ENCODE data around the gene RABL2A.
"Not testable (repeated sequence)": the region's sequence is repeated elsewhere in the genome, so short reads cannot be mapped to it uniquely, and the experiment has no call there.

The RABL2A gene

GRCh38 chr2:113621002-113621401, 6.1 kb upstream of the RABL2A start:
- DNase-seq, result not testable (repeated sequence)

DNA sequence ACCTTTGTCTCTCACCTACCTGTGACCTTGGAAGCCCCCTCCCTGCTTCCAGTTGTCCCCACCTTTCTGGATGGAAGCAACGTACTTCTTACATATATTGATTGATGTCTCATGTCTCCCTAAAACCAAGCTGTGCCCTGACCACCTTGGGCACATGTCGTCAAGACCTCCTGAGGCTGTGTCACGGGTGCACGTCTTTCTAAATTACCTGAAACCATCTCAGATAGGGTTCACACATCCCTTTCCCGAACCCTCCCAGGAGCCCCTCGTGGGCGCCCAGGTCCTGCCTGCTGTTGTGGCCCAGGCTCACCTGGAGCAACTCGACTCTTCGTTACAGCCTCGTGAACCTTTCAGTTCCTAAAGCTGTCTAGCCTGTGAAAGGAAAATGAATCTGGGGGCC, 1.2 kb upstream of the RABL2A start:
- DNase-seq, result not testable (repeated sequence)

- not testable (repeated sequence) for DNase-seq
These were observed 5.8 kb downstream of the RABL2A start for GRCh38 chr2:113632849-113633345.

GRCh38 chr2:113635358-113635757, 8.3 kb downstream of the RABL2A start:
- DNase-seq, result not testable (repeated sequence)

DNA sequence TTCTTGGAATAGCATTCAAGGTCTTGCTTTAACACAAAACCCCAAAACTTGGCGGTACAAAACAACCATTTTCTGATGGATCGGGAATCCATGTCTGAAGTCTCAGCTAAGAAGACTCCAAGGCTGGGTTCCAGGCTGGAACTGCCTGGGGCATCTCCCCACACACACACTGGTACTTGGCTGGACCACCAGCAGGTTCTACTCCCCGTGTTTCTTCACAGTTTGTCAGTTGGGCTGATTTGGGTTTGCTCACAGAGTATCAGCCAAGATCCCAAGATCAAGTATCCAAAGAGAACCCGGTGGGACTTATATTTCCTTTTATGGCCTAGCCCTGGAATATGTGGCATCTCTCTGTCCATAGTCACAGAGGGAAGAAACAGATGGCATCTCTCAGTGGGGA, 9.2 kb downstream of the RABL2A start:
- DNase-seq, result not testable (repeated sequence)

- not testable (repeated sequence) for DNase-seq
These were observed 11.0 kb downstream of the RABL2A start for GRCh38 chr2:113638084-113638483.

DNA sequence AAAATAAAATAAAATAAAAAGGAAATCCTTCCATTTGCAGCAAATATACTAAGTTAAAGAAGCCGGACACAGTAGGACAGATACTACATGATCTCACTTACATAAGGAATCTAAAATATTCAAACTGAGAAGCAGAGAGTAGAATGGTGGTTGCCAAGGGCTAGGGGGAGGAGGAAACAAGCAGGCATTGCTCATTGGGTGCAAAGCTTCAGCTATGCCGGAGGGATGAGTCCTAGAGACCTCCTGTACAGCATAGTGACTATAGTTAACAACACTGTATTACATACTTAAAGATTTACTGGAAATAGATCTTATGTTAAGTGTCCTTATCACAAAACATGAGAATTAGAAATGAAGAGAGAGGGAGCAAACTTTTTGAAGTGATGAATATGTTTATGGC, 19.2 kb downstream of the RABL2A start:
- not testable (repeated sequence) for DNase-seq

GRCh38 chr2:113650834-113651815, 24.1 kb downstream of the RABL2A start:
- DNase-seq, result not testable (repeated sequence)

DNA sequence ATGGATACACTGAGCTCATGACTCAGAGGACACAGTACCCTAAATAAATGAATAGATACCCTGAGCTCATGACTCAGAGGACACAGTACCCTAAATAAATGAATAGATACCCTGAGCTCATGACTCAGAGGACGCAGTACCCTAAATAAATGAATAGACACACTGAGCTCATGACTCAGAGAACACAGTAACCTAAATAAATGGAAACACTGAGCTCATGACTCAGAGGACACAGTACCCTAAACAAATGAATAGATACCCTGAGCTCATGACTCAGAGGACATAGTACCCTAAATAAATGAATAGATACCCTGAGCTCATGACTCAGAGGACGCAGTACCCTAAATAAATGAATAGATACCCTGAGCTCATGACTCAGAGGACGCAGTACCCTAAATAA, 25.5 kb downstream of the RABL2A start:
- DNase-seq, result not testable (repeated sequence)

GRCh38 chr2:113656031-113656624, 29.1 kb downstream of the RABL2A start:
- DNase-seq, result not testable (repeated sequence)

GRCh38 chr2:113657735-113658134, 30.7 kb downstream of the RABL2A start:
- not testable (repeated sequence) for DNase-seq

- DNase-seq, result not testable (repeated sequence)
These were observed 36.4 kb downstream of the RABL2A start for GRCh38 chr2:113663285-113664060.

- DNase-seq, result not testable (repeated sequence)
These were observed 37.9 kb downstream of the RABL2A start for GRCh38 chr2:113664761-113665533.

DNA sequence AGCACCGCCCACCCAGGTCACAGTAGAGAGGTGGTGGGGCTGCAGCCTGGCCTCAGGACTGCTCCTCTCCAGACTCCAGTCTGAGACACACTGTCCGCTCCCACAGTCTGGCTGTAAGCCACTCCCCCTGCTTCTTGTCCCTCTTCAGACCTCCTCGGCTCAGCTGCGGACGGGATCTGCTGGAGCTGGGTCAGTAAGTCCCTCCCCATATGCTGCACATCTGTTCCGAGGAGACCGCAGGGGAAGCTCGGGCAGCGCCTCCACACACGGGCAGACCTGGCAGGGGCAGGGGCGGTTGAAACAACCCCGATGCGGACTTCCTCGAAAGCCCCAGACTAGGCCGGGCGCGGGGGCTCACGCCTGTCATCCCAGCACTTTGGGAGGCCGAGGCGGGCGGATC, 41.9 kb downstream of the RABL2A start:
- DNase-seq, result not testable (repeated sequence)

DNA sequence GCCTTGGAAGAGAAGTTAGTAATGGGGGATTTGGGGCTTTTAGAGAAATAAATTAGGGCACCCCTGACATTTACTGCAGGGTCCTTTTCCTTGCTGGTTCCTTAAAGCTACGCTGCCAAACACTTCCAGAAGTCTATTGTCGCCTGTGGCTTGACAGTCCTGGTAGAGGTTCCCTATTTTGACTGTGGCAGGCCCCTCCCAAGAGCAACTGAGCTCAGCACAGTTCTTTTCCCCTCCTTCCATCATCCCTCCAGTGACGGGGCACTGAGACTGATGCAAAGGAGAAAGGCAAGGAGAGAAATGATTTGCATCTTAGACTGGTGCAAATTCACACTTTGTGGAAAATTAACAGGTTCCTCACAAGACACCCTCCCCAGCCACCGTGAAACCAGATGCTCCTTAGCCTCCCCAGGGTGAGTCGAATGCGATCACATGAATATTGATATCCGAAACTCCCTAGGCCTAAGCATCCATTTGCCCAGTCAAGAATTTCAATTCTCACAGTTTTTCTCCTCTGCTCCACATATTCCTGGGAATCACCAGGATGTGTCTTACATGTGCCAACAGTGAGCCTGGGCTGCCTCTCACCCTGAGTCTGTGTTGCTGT, 45.4 kb downstream of the RABL2A start:
- DNase-seq, result no peak

DNA sequence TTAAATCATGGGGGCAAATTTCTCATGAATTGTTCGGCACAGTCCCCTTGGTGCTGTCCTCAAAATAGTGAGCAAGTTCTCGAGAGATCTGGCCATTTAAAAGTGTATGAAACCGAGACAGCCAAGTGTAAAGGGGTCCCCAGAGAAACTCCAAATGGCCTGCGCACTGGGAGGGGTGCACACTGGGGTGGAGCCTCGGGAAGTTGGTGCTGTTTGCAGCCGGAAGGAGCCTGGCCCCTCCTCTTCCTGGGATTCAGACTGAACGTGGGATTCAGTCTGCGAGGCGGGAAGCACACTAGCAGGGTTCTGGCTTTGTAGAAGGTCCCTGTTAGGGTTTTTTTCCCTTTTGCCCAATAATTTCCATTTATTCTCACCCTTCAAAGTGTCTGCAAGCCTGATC, 48.8 kb downstream of the RABL2A start:
- no peak for DNase-seq

GRCh38 chr2:113676623-113677266, 49.7 kb downstream of the RABL2A start:
- DNase-seq, result no peak

GRCh38 chr2:113677330-113677729, 50.3 kb downstream of the RABL2A start:
- no peak for DNase-seq

- no peak for DNase-seq
These were observed 52.4 kb downstream of the RABL2A start for GRCh38 chr2:113679457-113679856.

DNA sequence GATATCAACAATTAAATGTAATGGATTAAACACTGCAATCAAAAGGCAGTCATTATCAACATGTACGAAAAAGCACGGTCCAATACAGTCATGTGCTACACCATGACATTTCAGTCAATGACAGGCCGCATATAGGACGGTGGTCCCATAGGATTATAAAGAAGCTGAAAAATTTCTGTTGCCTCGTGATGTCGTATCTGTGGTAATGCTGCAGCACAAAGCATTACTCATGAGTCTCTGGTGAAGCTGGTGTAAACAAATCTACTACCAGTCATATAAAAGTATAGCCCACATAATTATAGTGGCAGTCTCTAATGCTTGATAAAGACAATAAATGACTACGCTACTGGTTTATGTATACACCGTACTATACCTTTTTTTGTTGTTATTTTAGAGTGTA, 58.4 kb downstream of the RABL2A start:
- no peak for DNase-seq

DNA sequence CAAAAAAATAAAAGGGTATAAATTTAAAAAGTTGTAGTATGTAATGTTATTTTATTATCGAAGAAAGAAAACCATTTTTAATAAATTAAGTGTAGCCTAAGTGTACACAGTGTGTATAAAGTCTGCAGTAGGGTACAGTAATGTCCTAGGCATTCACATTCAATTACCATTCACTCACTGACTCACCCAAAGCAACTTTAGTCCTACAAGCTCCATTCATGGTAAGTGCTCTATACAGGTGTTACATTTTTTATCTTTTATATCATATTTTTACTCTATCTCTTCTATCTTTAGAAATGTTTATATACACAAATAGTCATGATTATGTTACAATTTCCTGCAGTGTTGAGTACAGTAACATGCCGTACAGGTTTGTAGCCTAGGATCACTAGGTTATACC, 59.5 kb downstream of the RABL2A start:
- no peak for DNase-seq
